ENCODE measurements around the gene SPINK4.

SPINK4 gene

DNA sequence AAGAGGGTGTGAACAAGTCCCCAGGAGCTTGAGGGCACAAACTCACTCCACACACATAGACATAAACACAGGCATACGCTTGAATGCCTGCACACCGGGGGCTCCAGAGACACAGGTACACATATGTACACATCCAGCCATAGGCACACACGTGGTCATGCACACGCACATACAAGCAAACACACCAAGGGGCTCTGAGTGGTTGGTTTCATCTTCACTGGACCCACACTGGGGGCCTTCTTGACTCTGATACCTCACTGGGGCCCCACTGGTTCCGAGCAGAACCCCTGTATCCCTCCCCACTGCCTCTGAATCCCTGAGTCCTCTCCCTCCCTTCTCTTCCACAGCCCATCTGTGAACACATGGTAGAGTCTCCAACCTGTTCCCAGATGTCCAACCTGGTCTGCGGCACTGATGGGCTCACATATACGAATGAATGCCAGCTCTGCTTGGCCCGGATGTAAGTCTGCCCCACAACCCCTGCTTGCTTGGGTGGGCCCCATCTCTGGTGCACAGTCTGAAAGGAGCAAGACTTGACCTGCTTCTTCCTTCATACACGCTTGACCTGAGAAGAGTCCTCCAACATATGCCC is 6.4 kb downstream of the SPINK4 start:
- FAIRE-seq, result no peak
- TF ChIP-seq TAF1 (IDR thresholded peaks at IDR 0.05; ENCODE audit: borderline replicate concordance, low read depth, low read length), result no peak
- no peak for TF ChIP-seq POLR2A (IDR thresholded peaks at IDR 0.05; ENCODE audit: low read depth, low read length)
- TF ChIP-seq POLR2AphosphoS5 (IDR thresholded peaks at IDR 0.05; ENCODE audit: low read depth, low read length), result no peak

DNA sequence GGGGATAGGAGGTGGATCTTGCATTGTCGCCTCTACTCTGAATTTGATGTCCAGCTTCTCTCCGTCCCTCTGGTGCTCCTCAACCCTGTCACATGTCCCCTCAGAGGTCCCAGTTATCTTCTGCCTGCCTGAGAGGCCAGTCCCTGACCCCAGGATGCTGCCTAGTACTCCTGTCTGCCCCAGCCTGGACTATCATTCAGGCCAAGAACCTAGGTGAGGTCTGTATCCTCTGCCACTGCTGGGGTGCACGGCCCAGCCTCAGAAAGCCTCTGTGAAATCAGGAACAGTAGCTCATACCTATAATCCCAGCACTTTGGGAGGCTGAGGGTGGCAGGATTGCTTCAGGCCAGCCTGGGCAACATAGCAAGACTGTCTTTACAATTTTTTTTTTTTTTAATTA is 8.6 kb downstream of the SPINK4 start:
- DNase-seq (ENCODE audit: insufficient read length) (no peak), FAIRE-seq (no peak)
- TF ChIP-seq TAF1 (IDR thresholded peaks at IDR 0.05; ENCODE audit: borderline replicate concordance, low read depth, low read length) (no peak), POLR2A (IDR thresholded peaks at IDR 0.05; ENCODE audit: low read depth, low read length) (no peak), POLR2AphosphoS5 (IDR thresholded peaks at IDR 0.05; ENCODE audit: low read depth, low read length) (no peak)

More for the DNA sequence above, 6.4 kb downstream of the SPINK4 start:
- DNase-seq (ENCODE audit: insufficient read length), result no peak

DNA sequence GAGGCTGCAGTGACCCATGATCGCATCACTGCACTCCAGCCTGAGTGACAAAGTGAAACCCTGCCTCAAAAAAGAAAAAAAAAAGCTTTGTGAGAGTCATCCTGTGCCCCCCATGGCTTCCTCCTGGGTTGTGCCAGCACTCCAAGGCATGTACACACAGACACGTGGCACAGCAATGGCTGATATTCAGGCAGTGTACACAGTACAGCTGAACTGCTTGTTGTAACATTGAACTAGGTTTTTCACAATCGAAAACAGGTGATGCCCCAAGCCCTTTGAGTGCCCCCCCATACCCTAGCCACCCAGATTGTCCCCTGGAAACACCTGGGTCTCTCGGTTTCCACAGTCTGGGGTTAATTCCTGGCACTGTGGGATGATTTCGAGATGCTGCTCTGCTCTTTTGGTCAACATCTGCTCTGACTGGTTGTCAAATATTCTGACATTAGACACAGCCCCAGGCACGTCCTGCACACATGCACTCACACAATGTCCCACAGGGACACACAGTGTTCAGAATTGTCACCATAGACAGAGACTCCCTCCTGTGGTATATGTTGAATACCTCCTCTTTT is 9.2 kb downstream of the SPINK4 start:
- FAIRE-seq (peak; percentile 83), DNase-seq (ENCODE audit: insufficient read length) (no peak)
- TF ChIP-seq TAF1 (IDR thresholded peaks at IDR 0.05; ENCODE audit: borderline replicate concordance, low read depth, low read length) (no peak), POLR2A (IDR thresholded peaks at IDR 0.05; ENCODE audit: low read depth, low read length) (no peak), POLR2AphosphoS5 (IDR thresholded peaks at IDR 0.05; ENCODE audit: low read depth, low read length) (no peak)

DNA sequence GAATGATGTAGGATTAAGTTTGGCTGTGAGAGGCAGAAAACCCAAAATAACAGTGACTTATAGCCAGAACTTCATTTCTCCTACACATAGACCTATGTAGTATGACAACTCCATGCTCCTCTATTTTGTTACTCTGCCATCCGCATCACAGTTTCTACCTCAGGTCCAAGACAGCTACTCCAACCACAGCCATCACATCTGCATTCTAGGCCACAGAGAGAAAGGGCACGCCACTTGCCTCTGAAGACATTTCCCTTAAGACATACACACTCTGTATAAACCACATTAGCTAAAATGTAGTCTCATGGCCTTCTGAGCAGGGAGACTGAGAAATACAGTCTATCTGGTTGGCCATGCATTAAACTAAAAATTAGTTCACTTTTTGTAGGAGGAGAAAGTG is 10.0 kb downstream of the SPINK4 start:
- no peak for TF ChIP-seq POLR2A (IDR thresholded peaks at IDR 0.05; ENCODE audit: low read depth, low read length)
- FAIRE-seq, result peak; percentile 74
- DNase-seq (ENCODE audit: insufficient read length), result no peak

DNA sequence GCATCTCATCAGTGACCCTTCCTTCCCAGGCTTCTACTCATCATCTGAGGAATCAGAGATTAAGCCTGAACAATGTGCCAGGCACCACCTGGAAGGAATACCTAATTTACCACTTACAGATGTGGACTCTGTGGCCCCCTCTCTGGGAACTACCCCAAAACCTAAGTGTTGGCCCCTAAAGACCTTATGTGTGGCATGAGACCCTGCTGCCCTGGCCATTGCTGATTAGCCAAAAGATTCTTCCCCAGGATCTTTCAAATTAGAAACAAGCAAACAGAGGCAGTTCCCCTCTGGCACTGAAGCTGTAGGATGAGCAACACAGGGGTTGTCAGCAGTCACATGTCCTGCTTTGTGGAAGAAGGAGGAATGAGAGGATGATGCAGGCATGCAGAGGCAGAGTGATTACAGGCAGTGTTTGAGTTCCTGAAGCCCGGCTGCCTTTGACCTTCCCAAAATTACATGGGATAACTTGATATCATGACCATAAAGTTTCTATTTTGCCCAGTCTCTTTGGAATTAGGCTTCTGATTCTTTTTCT is 10.6 kb downstream of the SPINK4 start:
- 0 out of 2 replicates have a peak, but pooled peaks have one; percentile 18 for TF ChIP-seq POLR2AphosphoS5 (IDR thresholded peaks at IDR 0.05; ENCODE audit: low read depth, low read length)
- no peak for TF ChIP-seq POLR2A (IDR thresholded peaks at IDR 0.05; ENCODE audit: low read depth, low read length)
- no peak for TF ChIP-seq TAF1 (IDR thresholded peaks at IDR 0.05; ENCODE audit: borderline replicate concordance, low read depth, low read length)
- FAIRE-seq (no peak), DNase-seq (ENCODE audit: insufficient read length) (no peak)

DNA sequence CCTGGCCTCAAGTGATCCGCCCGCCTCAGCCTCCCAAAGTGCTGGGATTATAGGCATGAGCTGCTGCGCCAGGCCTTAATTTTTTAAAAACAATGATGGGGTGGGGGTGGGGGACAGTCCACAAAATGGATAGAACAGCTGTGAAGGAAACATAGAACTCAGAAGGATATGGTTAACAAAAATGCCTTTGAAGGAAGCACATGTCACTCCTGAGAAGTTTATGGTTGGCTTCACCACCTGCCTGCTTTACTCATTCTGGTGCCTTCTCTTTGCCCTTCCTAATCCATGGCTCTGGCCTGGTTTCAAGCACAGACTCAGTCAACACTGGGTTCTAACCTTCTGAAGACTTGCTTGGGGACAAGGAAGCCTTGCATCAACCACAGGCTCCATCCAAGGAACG is 14.2 kb downstream of the SPINK4 start:
- TF ChIP-seq POLR2AphosphoS5 (IDR thresholded peaks at IDR 0.05; ENCODE audit: low read depth, low read length), result no peak
- no peak for TF ChIP-seq POLR2A (IDR thresholded peaks at IDR 0.05; ENCODE audit: low read depth, low read length)
- no peak for TF ChIP-seq TAF1 (IDR thresholded peaks at IDR 0.05; ENCODE audit: borderline replicate concordance, low read depth, low read length)
- FAIRE-seq (no peak), DNase-seq (ENCODE audit: insufficient read length) (no peak)

DNA sequence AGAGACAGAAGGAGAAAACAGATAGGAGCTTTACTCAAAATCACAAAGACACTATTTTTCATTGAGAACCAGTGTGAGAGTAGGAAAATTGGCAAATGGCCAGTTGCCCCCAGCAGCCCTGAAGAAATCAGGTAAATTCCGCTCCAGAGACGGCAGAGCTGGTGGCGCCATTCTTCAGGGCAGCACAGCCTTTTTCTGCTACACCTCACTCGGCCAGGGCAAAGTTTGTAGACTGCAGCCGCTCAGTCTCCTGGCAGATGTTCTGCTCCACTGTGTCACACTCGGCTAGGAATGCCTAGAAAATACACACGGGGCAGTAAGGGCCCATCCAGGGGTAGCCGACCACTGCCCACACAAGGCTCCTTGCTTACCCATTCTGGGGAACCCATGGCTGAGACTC is 15.0 kb downstream of the SPINK4 start:
- DNase-seq (ENCODE audit: insufficient read length) (no peak), FAIRE-seq (no peak)
- TF ChIP-seq POLR2A (IDR thresholded peaks at IDR 0.05; ENCODE audit: low read depth, low read length) (no peak), POLR2AphosphoS5 (IDR thresholded peaks at IDR 0.05; ENCODE audit: low read depth, low read length) (no peak), TAF1 (IDR thresholded peaks at IDR 0.05; ENCODE audit: borderline replicate concordance, low read depth, low read length) (no peak)

DNA sequence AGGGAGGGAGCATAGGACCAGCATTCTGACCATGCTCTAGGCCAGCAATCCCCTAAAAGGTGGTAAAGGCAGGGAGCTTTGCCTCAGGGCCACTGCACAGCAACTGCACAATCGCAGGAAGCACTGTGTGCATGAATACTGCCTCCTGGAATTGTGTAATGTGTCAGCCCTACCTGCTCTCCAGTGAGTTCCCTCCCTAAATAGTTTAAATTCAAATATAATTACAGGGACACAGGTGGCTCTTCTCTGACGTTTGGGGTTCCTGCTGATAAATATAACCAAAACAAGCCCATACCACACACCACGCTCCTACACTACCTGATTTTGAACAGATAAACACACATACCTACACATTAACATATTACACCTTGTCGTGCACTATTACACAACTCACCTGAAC is 15.5 kb downstream of the SPINK4 start:
- TF ChIP-seq POLR2AphosphoS5 (IDR thresholded peaks at IDR 0.05; ENCODE audit: low read depth, low read length) (no peak), POLR2A (IDR thresholded peaks at IDR 0.05; ENCODE audit: low read depth, low read length) (no peak), TAF1 (IDR thresholded peaks at IDR 0.05; ENCODE audit: borderline replicate concordance, low read depth, low read length) (no peak)
- no peak for DNase-seq (ENCODE audit: insufficient read length)
- FAIRE-seq, result no peak

DNA sequence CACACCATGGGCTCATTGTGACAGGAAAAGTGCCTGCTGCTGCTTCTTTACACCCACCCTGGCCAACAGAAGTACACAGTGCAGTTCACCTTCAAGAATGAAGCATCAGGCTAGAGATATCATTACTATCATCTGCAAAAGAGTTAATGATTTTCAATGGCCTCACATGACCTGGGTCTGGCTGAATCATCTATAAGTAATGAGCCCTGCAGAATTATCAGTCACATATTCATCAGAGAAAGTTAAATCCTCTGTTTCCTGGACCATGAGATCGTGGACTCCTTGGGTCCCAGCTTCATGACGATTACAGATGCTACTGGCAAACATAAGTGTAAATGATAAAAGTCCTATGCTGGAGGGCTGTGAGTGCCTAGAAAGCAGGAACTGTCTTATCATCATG is 16.3 kb downstream of the SPINK4 start:
- FAIRE-seq (no peak), DNase-seq (ENCODE audit: insufficient read length) (no peak)
- no peak for TF ChIP-seq POLR2A (IDR thresholded peaks at IDR 0.05; ENCODE audit: low read depth, low read length)
- TF ChIP-seq POLR2AphosphoS5 (IDR thresholded peaks at IDR 0.05; ENCODE audit: low read depth, low read length), result no peak
- TF ChIP-seq TAF1 (IDR thresholded peaks at IDR 0.05; ENCODE audit: borderline replicate concordance, low read depth, low read length), result no peak

DNA sequence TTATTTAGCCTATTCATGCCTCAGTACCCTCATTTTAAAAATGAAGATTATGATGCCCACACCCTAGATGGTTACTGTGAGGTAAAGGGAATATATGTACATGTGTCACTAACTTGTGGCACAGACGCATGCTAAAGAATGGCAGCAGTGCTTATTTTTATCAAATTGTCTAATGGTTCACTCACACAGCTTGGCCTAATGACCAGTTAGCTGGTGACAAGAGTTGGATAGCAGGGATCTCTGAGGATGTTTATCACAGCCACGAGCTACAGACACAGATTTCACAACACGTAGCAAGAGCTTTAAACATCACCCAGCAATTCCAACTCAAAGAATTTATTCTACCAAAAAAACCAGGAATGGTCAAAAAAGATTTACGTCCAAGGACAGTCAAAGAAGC is 17.3 kb downstream of the SPINK4 start:
- DNase-seq (ENCODE audit: insufficient read length) (no peak), FAIRE-seq (no peak)
- TF ChIP-seq POLR2AphosphoS5 (IDR thresholded peaks at IDR 0.05; ENCODE audit: low read depth, low read length), result no peak
- TF ChIP-seq POLR2A (IDR thresholded peaks at IDR 0.05; ENCODE audit: low read depth, low read length), result no peak
- TF ChIP-seq TAF1 (IDR thresholded peaks at IDR 0.05; ENCODE audit: borderline replicate concordance, low read depth, low read length), result no peak

DNA sequence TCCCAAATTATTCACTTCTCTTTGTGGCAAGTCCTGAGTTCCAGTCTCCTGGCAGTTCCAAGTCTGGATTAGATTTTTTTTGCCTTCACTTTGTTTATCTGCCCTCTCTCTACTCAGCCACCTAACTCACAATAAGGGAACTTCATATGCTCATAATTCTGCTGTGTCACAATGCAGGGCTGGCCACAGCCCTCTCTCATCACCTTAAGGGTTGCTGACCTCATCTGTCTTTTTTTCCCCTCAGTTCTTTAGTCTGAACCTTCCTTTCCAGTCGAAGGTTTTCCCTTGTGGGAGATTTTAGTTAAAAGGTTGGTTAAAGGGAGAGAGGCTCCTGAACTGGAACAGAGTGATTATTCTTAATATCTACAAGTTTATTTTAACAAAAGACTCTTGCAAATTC is 20.4 kb downstream of the SPINK4 start:
- TF ChIP-seq TAF1 (IDR thresholded peaks at IDR 0.05; ENCODE audit: borderline replicate concordance, low read depth, low read length) (no peak), POLR2A (IDR thresholded peaks at IDR 0.05; ENCODE audit: low read depth, low read length) (no peak), POLR2AphosphoS5 (IDR thresholded peaks at IDR 0.05; ENCODE audit: low read depth, low read length) (no peak)
- no peak for FAIRE-seq
- DNase-seq (ENCODE audit: insufficient read length), result no peak

All from GM12892 (cell line).